Neural crest cell (in vitro differentiated cells): ENCODE data around the gene C16orf92. TPM values are rescaled to one million over a fixed set of nuclear protein-coding genes. Genes with fewer than 3 reads are reported as not detected.
A peak's percentile ranks its signal among the peaks of the same experiment; 100 is the strongest.
"Not testable (repeated sequence)": the region's sequence is repeated elsewhere in the genome, so short reads cannot be mapped to it uniquely, and the experiment has no call there.

Experiments
- DNase-seq: peaks from one replicate; pipeline ENCODE4 v3.0.0; 2021; ENCODE audit warnings: low read depth, mixed read lengths, low spot score
- H3K27ac Mint-ChIP-seq: one replicate; pipeline ENCODE4 v1.8.0; 2021; ENCODE audit warnings: mild to moderate bottlenecking, mixed read lengths; ENCODE audit not compliant: unreplicated experiment
- H3K27me3 Mint-ChIP-seq: 2 replicates; pipeline ENCODE4 v1.8.0; 2021; ENCODE audit warnings: low read depth, mild to moderate bottlenecking, mixed read lengths
- H3K36me3 Mint-ChIP-seq: 2 replicates; pipeline ENCODE4 v1.8.0; 2021; ENCODE audit warnings: low read depth, mild to moderate bottlenecking, mixed read lengths
- H3K4me1 Mint-ChIP-seq: 2 replicates; pipeline ENCODE4 v1.8.0; 2021; ENCODE audit warnings: mixed read lengths
- H3K4me3 Mint-ChIP-seq: one replicate; pipeline ENCODE4 v1.8.0; 2021; ENCODE audit warnings: mild to moderate bottlenecking, mixed read lengths
- H3K9me3 Mint-ChIP-seq: 2 replicates; pipeline ENCODE4 v1.8.0; 2021; ENCODE audit warnings: mixed read lengths
- CTCF ChIP-seq: fragments of 200-600 bp; sonication (generic); conservative IDR thresholded peaks from 2 replicates; pipeline ENCODE4 v1.5.0; 2021; ENCODE audit warnings: antibody characterized with exemption, mild to moderate bottlenecking
- total RNA-seq: library from RNA; stranded (reverse); gene quantifications from 2 replicates; pipeline ENCODE4 v1.2.1, GENCODE V29; 2021

The C16orf92 gene
- total RNA-seq, 1 donor from 2014 or later, result not detected

- H3K4me3 Mint-ChIP-seq, result peak within 1 kb of the TSS; percentile 87
- peaks cover 5% of the 10 kb centered on the region for H3K4me1 Mint-ChIP-seq
- H3K27me3 Mint-ChIP-seq, result peaks cover 22% of the 10 kb centered on the region
- no peaks in the 10 kb centered on the region for H3K36me3 Mint-ChIP-seq
- H3K9me3 Mint-ChIP-seq, result no peaks in the 10 kb centered on the region
- no peak for TF ChIP-seq CTCF
- peak within 1 kb of the TSS; percentile 27 for H3K27ac Mint-ChIP-seq
- peak; percentile 48 for DNase-seq
Measured at GRCh38 chr16:30010844-30011713, 11.9 kb upstream of the C16orf92 start, which contains the start of gene DOC2A. Gene DOC2A, minus strand, starts transcription at chr16:30011027. Its CDS starts 805 bp downstream, at chr16:30010222.

GRCh38 chr16:30011714-30012504, 11.1 kb upstream of the C16orf92 start:
- Mint-ChIP-seq H3K9me3 (no peaks in the 10 kb centered on the region), H3K4me1 (peaks cover 5% of the 10 kb centered on the region), H3K27me3 (peaks cover 22% of the 10 kb centered on the region), H3K36me3 (no peaks in the 10 kb centered on the region), H3K4me3 (peak overlapping the region; percentile 87), H3K27ac (peak overlapping the region; percentile 64)
- no peak for TF ChIP-seq CTCF
- no peak for DNase-seq

- not testable (repeated sequence) for H3K9me3 Mint-ChIP-seq, H3K27ac Mint-ChIP-seq, H3K36me3 Mint-ChIP-seq, DNase-seq, H3K4me1 Mint-ChIP-seq
- peak overlapping the region; percentile 87 for H3K4me3 Mint-ChIP-seq
- peaks cover 22% of the 10 kb centered on the region for H3K27me3 Mint-ChIP-seq
Measured at GRCh38 chr16:30012598-30012997, 10.4 kb upstream of the C16orf92 start.

- not testable (repeated sequence) for H3K36me3 Mint-ChIP-seq, DNase-seq, H3K4me1 Mint-ChIP-seq, H3K9me3 Mint-ChIP-seq, H3K27ac Mint-ChIP-seq
- Mint-ChIP-seq H3K27me3 (peaks cover 17% of the 10 kb centered on the region), H3K4me3 (peak overlapping the region; percentile 44)
Measured at GRCh38 chr16:30015450-30015849, 7.5 kb upstream of the C16orf92 start.

GRCh38 chr16:30016555-30017276, 6.3 kb upstream of the C16orf92 start:
- Mint-ChIP-seq H3K27ac (no peak overlapping the region), H3K4me3 (no peak overlapping the region), H3K4me1 (peaks cover 9% of the 10 kb centered on the region), H3K9me3 (no peaks in the 10 kb centered on the region), H3K36me3 (no peaks in the 10 kb centered on the region), H3K27me3 (peaks cover 13% of the 10 kb centered on the region)
- no peak for TF ChIP-seq CTCF
- DNase-seq, result no peak

- H3K36me3 Mint-ChIP-seq, result no peaks in the 10 kb centered on the region
- H3K4me3 Mint-ChIP-seq, result no peak overlapping the region
- H3K4me1 Mint-ChIP-seq, result peaks cover 5% of the 10 kb centered on the region
- no peak for DNase-seq
- no peaks in the 10 kb centered on the region for H3K9me3 Mint-ChIP-seq
- TF ChIP-seq CTCF, result no peak
- H3K27ac Mint-ChIP-seq, result no peak overlapping the region
- H3K27me3 Mint-ChIP-seq, result peaks cover 8% of the 10 kb centered on the region
Measured at GRCh38 chr16:30017277-30017656, 5.7 kb upstream of the C16orf92 start.

- H3K27me3 Mint-ChIP-seq, H3K36me3 Mint-ChIP-seq, DNase-seq, H3K4me1 Mint-ChIP-seq, H3K9me3 Mint-ChIP-seq, H3K27ac Mint-ChIP-seq, H3K4me3 Mint-ChIP-seq: not testable (repeated sequence)
Measured at GRCh38 chr16:30017937-30018336, 5.1 kb upstream of the C16orf92 start.
